K562 (cell line): Measurements from ENCODE around the gene TERT. TPM values are rescaled to one million over a fixed set of nuclear protein-coding genes. Genes with fewer than 3 reads are reported as not detected.

Experiments
- ATAC-seq: fragments of 200-7000 bp; cut with Tn5 transposase; 3 replicates; pipeline ENCODE4 v1.9.1; 2020; ENCODE audit warnings: moderate library complexity
- BruUV-seq: library from RNA; stranded (reverse); fragments of 400-500 nt; replicated peaks from 2 replicates; lab custom pipeline; 2021; lab: Mats Ljungman, UMichigan
- CTCF ChIA-PET: fragments of 300-600 bp; formaldehyde crosslinking; extraction: SDS; loops from one replicate; lab custom pipeline; 2021; ENCODE audit warnings: low intra/inter-chr PET ratio; lab: Yijun Ruan, JAX
- POLR2A ChIA-PET: fragments of 300-600, 350-650 bp; sonication (Branson Sonifier 250); formaldehyde crosslinking; extraction: SDS; loops from one replicate; lab custom pipeline; 2021; ENCODE audit warnings: antibody characterized with exemption, inconsistent platforms; lab: Yijun Ruan, JAX
- DNase-seq, 4 experiments: peaks; one replicate each; pipeline versions ENCODE4 v3.0.0 to v3.0.0-alpha.2; 2011 to 2018; ENCODE audit warnings: low spot score in 3 of 4, mixed read lengths in 3 of 4; ENCODE audit errors: extremely low read depth in 1 of 4
- FAIRE-seq: peaks from 2 replicates; lab custom pipeline; 2011; peaks lifted over from hg19 to GRCh38; lab: Jason Lieb, UNC
- H2AFZ ChIP-seq: 2 replicates; pipeline ENCODE4 v1.6.0; 2011; ENCODE audit warnings: low read depth, low read length, control low read depth, inconsistent platforms
- H3K27ac ChIP-seq: fragments of 200-600 bp; 3 replicates; pipeline ENCODE4 v1.8.0; 2011; ENCODE audit warnings: low read depth, mild to moderate bottlenecking, control low read depth, inconsistent platforms, low read length, moderate library complexity, mixed read lengths; ENCODE audit errors: extremely low read depth
- H3K27me3 ChIP-seq, 2 experiments: fragments of 300-600 bp in 1 of 2; 2 replicates in 1 of 2; 3 replicates in 1 of 2; pipeline versions ENCODE4 v1.6.0 to v1.8.0; 2011; ENCODE audit warnings: inconsistent platforms in 2 of 2, low read length in 2 of 2, mild to moderate bottlenecking in 1 of 2, mixed read lengths in 1 of 2, moderate library complexity in 1 of 2; ENCODE audit not compliant: control insufficient read depth in 2 of 2, insufficient read depth in 2 of 2
- H3K36me3 ChIP-seq: fragments of 300-600 bp; 3 replicates; pipeline ENCODE4 v1.8.0; 2011; ENCODE audit warnings: mild to moderate bottlenecking, low read length, inconsistent platforms; ENCODE audit not compliant: control insufficient read depth, insufficient read depth
- H3K4me1 ChIP-seq, 2 experiments: fragments of 200-600 bp in 1 of 2; replicated peaks in 1 of 2; 2 replicates in 1 of 2; 3 replicates in 1 of 2; pipeline versions ENCODE4 v1.5.1 to v1.8.0; 2011; ENCODE audit warnings: inconsistent platforms in 2 of 2, low read length in 2 of 2, mild to moderate bottlenecking in 1 of 2, mixed read lengths in 1 of 2, moderate library complexity in 1 of 2; ENCODE audit not compliant: control insufficient read depth in 2 of 2, insufficient read depth in 2 of 2
- H3K4me2 ChIP-seq: 2 replicates; pipeline ENCODE4 v1.6.1; 2011; ENCODE audit warnings: low read length, control low read depth, inconsistent platforms, mixed read lengths; ENCODE audit not compliant: insufficient read depth
- H3K4me3 ChIP-seq: fragments of 200-600 bp; sonication (generic), shearing (Covaris generic); 2 replicates; pipeline ENCODE4 v1.5.1; 2016; ENCODE audit warnings: control low read depth, inconsistent platforms
- H3K79me2 ChIP-seq: fragments of 200-600 bp; 3 replicates; pipeline ENCODE4 v1.8.0; 2011; ENCODE audit warnings: low read length, inconsistent platforms; ENCODE audit not compliant: control insufficient read depth, insufficient read depth
- H3K9ac ChIP-seq, 2 experiments: 2 replicates each; pipeline versions ENCODE4 v1.6.0 to v1.6.1; 2011; ENCODE audit warnings: low read depth in 2 of 2, low read length in 2 of 2, control low read depth in 1 of 2, inconsistent platforms in 1 of 2, mild to moderate bottlenecking in 1 of 2, mixed read lengths in 1 of 2; ENCODE audit not compliant: insufficient read depth in 1 of 2
- H3K9me1 ChIP-seq: one replicate; pipeline ENCODE4 v1.6.0; 2011; ENCODE audit warnings: inconsistent platforms, mild to moderate bottlenecking, low read length, moderate library complexity; ENCODE audit not compliant: control insufficient read depth, insufficient read depth
- H3K9me3 ChIP-seq: replicated peaks from 2 replicates; pipeline ENCODE4 v1.5.1; 2011; ENCODE audit warnings: low read depth, low read length, inconsistent platforms; ENCODE audit not compliant: control insufficient read depth, insufficient read depth
- H4K20me1 ChIP-seq: replicated peaks from 2 replicates; pipeline ENCODE4 v1.6.1; 2011; ENCODE audit warnings: low read length, inconsistent platforms, mixed read lengths; ENCODE audit not compliant: control insufficient read depth, insufficient read depth
- KLF6 ChIP-seq: fragments of 250-450 bp; sonication (Bioruptor Pico); IDR thresholded peaks from 2 replicates; pipeline ENCODE4 v1.4.0; 2020; ENCODE audit warnings: mild to moderate bottlenecking, moderate library complexity, borderline replicate concordance
- NFE2 ChIP-seq: IDR thresholded peaks from 2 replicates; pipeline ENCODE4 v1.6.1; 2014; ENCODE audit warnings: antibody characterized with exemption, low read depth
- NR4A1 ChIP-seq, 2 experiments: fragments of 250-450 bp in 1 of 2; fragments of 450-650 bp in 1 of 2; sonication (Bioruptor Pico) in 1 of 2; IDR thresholded peaks; 2 replicates each; pipeline versions ENCODE4 v1.4.0 to v1.6.1; 2016 to 2020; ENCODE audit warnings: mild to moderate bottlenecking in 2 of 2, missing compliant biosample characterization in 1 of 2, missing genetic modification characterization in 1 of 2, moderate library complexity in 1 of 2
- SIN3B ChIP-seq: fragments of 450-650 bp; IDR thresholded peaks from 2 replicates; pipeline ENCODE4 v1.6.1; 2017; ENCODE audit warnings: low read depth, mild to moderate bottlenecking, moderate library complexity
- ZFX ChIP-seq: sonication (generic); formaldehyde crosslinking; IDR thresholded peaks from 2 replicates; pipeline ENCODE4 v1.8.0; 2022; ENCODE audit warnings: mild to moderate bottlenecking, missing genetic modification reagents, moderate library complexity
- ZKSCAN8 ChIP-seq: fragments of 200-800 bp; sonication (Bioruptor generic); IDR thresholded peaks from 2 replicates; pipeline ENCODE4 v1.6.1; 2016; ENCODE audit warnings: missing genetic modification characterization, missing compliant biosample characterization
- ZNF212 ChIP-seq: fragments of 450-650 bp; formaldehyde crosslinking; IDR thresholded peaks from 2 replicates; pipeline ENCODE4 v1.4.0; 2020; ENCODE audit warnings: mild to moderate bottlenecking
- ZNF347 ChIP-seq: fragments of 450-650 bp; formaldehyde crosslinking; IDR thresholded peaks from 2 replicates; pipeline ENCODE4 v1.4.0; 2020; ENCODE audit warnings: low read depth, mild to moderate bottlenecking, moderate library complexity
- ZNF644 ChIP-seq: fragments of 200-800 bp; sonication (Bioruptor generic); IDR thresholded peaks from 2 replicates; pipeline ENCODE4 v1.6.1; 2016; ENCODE audit warnings: low read depth, missing genetic modification characterization, missing compliant biosample characterization
- WGBS: fragments of 100-300 bp; shearing (Covaris generic); methylation state at CpG from one replicate; pipeline ENCODE4 v1.1.6; 2016; ENCODE audit warnings: low coverage, mixed read lengths; ENCODE audit not compliant: insufficient coverage; ENCODE audit errors: missing lambda C conversion rate; 5-methylcytosine and 5-hydroxymethylcytosine counted together
- in situ Hi-C: fragments of 300-500 bp; cut with MboI; formaldehyde crosslinking; loops from 4 replicates; pipeline ENCODE4 v1.15.0; 2018; ENCODE audit warnings: inconsistent platforms, mixed read lengths
- intact Hi-C: fragments of 100-400 bp; cut with micrococcal nuclease; formaldehyde crosslinking; loops from 2 replicates; pipeline ENCODE4 v1.14.2; 2022
- polyA plus RNA-seq, 8 experiments: library from polyadenylated mRNA; depleted of rRNA in 4 of 8; stranded (reverse) in 5 of 8; unstranded in 3 of 8; fragments of >200 nt; fragmentation: Nextera tagmentation in 2 of 8; fragmentation: Illumina TruSeq in 1 of 8; extraction: Ambion mirVana in 2 of 8; extraction: Trizol in 1 of 8; gene quantifications; 2 replicates each; pipeline versions ENCODE4 v1.2.1 to v1.2.3, GENCODE V29; 2011 to 2014; ENCODE audit warnings: inconsistent platforms in 1 of 8, missing spikeins in 1 of 8
- total RNA-seq, 7 experiments: library from RNA; depleted of rRNA in 6 of 7; stranded (reverse); fragments of >200 nt in 6 of 7; fragmentation: Illumina TruSeq in 2 of 7; extraction: Trizol in 2 of 7; gene quantifications; 2 replicates each; pipeline versions ENCODE4 v1.2.1 to v1.2.3, GENCODE V29; 2011 to 2021; ENCODE audit warnings: low replicate concordance in 1 of 7
- TF ChIP-seq, protein P1 (sequence below), 2 experiments: fragments of 450-650 bp in 1 of 2; sonication (generic) in 1 of 2; formaldehyde crosslinking in 1 of 2; IDR thresholded peaks; 2 replicates each; pipeline versions ENCODE4 v1.7.1 to v1.9.0; 2016 to 2022; ENCODE audit warnings: inconsistent platforms in 1 of 2, mild to moderate bottlenecking in 1 of 2, missing genetic modification reagents in 1 of 2
- TF ChIP-seq, protein P2 (sequence below): sonication (generic); formaldehyde crosslinking; IDR thresholded peaks from 2 replicates; pipeline ENCODE4 v1.8.1; 2022; ENCODE audit warnings: missing genetic modification reagents

TERT gene
- total and polyA plus RNA-seq, 9 of the 15 experiments (the other 6 are each of a cell fraction or from before 2014, with no cell fraction given), result 0.08 to 4.5 (median 0.98) TPM; not detected in 1

DNA sequence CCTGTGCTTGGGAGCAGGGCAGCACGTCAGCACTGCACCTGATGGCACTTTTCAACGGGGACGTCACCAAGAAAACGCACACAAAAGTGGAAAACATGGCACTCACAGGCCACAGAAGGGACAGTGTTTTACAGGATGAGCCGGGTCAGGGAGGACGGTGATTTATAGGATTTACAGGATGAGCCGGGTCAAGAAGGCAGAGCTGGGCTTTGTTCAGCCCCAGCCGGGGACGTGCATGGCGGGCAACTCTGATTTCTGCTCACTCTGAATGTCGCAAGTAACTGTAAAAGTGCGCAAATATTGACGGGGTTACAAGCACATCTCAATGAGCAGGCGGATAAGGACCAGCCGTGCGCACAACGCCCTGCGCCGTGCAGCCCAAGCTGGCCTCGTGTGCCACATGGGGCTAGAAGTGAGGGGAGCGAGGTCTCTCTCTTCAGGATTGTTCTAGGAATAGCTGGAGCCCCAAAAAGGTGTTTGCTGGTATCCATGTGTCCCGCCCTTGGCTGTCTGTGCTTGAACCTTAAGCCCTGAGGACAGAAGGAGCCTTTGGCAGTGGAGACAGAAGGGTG lies 53.3 kb downstream of the TERT start:
- H2AFZ ChIP-seq, result no peak overlapping the region
- no peak overlapping the region for H3K4me2 ChIP-seq
- no peak for FAIRE-seq
- peaks cover 38% of the 10 kb centered on the region for H4K20me1 ChIP-seq
- no peak overlapping the region for H3K27ac ChIP-seq
- in situ Hi-C loops (no loop called here), intact Hi-C loops (no loop called here)
- no peak overlapping the region for H3K9ac ChIP-seq
- ChIA-PET CTCF (no interaction called here), POLR2A (interaction anchor here (0.6 kb wide), 1 partner anchor 68 kb away, joined by 3 read pairs; no protein-coding TSS in a partner anchor)
- WGBS, result 2% methylated on average over 22 of the region's 22 CpGs
- H3K4me3 ChIP-seq, result no peak overlapping the region
- peaks cover 8 to 45% of the 10 kb centered on the region in 2 experiments; a peak in 4 of 5 replicates for H3K4me1 ChIP-seq
- no peak for DNase-seq
- no TSS peak for BruUV-seq
- H3K27me3 ChIP-seq, result peaks cover 35 to 74% of the 10 kb centered on the region in 2 experiments; a peak in 4 of 5 replicates
- no peaks in the 10 kb centered on the region for H3K36me3 ChIP-seq
- H3K79me2 ChIP-seq, result no peaks in the 10 kb centered on the region
- H3K9me3 ChIP-seq, result no peaks in the 10 kb centered on the region
- ATAC-seq, result no peak
- no peaks in the 10 kb centered on the region for H3K9me1 ChIP-seq
- no peak for TF ChIP-seq NR4A1 (CRISPR knock-in tag; IDR thresholded peaks at IDR 0.05)
- no peak for TF ChIP-seq NR4A1 (tag; IDR thresholded peaks at IDR 0.05)
- no peak for TF ChIP-seq SIN3B
- TF ChIP-seq, protein P1, sequence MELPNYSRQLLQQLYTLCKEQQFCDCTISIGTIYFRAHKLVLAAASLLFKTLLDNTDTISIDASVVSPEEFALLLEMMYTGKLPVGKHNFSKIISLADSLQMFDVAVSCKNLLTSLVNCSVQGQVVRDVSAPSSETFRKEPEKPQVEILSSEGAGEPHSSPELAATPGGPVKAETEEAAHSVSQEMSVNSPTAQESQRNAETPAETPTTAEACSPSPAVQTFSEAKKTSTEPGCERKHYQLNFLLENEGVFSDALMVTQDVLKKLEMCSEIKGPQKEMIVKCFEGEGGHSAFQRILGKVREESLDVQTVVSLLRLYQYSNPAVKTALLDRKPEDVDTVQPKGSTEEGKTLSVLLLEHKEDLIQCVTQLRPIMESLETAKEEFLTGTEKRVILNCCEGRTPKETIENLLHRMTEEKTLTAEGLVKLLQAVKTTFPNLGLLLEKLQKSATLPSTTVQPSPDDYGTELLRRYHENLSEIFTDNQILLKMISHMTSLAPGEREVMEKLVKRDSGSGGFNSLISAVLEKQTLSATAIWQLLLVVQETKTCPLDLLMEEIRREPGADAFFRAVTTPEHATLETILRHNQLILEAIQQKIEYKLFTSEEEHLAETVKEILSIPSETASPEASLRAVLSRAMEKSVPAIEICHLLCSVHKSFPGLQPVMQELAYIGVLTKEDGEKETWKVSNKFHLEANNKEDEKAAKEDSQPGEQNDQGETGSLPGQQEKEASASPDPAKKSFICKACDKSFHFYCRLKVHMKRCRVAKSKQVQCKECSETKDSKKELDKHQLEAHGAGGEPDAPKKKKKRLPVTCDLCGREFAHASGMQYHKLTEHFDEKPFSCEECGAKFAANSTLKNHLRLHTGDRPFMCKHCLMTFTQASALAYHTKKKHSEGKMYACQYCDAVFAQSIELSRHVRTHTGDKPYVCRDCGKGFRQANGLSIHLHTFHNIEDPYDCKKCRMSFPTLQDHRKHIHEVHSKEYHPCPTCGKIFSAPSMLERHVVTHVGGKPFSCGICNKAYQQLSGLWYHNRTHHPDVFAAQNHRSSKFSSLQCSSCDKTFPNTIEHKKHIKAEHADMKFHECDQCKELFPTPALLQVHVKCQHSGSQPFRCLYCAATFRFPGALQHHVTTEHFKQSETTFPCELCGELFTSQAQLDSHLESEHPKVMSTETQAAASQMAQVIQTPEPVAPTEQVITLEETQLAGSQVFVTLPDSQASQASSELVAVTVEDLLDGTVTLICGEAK (IDR thresholded peaks at IDR 0.05), result no peak
- TF ChIP-seq, protein P1 (CRISPR knock-in tag; IDR thresholded peaks at IDR 0.05), result no peak
- TF ChIP-seq NFE2, result no peak
- TF ChIP-seq ZKSCAN8, result no peak
- TF ChIP-seq, protein P2, sequence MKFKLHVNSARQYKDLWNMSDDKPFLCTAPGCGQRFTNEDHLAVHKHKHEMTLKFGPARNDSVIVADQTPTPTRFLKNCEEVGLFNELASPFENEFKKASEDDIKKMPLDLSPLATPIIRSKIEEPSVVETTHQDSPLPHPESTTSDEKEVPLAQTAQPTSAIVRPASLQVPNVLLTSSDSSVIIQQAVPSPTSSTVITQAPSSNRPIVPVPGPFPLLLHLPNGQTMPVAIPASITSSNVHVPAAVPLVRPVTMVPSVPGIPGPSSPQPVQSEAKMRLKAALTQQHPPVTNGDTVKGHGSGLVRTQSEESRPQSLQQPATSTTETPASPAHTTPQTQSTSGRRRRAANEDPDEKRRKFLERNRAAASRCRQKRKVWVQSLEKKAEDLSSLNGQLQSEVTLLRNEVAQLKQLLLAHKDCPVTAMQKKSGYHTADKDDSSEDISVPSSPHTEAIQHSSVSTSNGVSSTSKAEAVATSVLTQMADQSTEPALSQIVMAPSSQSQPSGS (CRISPR knock-in tag), result no peak
- no peak for TF ChIP-seq ZNF212 (CRISPR knock-in tag)
- no peak for TF ChIP-seq ZNF347 (CRISPR knock-in tag)
- TF ChIP-seq ZFX (CRISPR knock-in tag), result no peak
- no peak for TF ChIP-seq KLF6
- TF ChIP-seq ZNF644 (tag), result no peak
